ENCODE data around the gene LCA5L. TPM values are rescaled to one million over a fixed set of nuclear protein-coding genes. Genes with fewer than 3 reads are reported as not detected.
"Not testable (repeated sequence)": the region's sequence is repeated elsewhere in the genome, so short reads cannot be mapped to it uniquely, and the experiment has no call there.

The LCA5L gene
- total RNA-seq, 1 donor from 2014 or later, result 2.0 TPM

DNA sequence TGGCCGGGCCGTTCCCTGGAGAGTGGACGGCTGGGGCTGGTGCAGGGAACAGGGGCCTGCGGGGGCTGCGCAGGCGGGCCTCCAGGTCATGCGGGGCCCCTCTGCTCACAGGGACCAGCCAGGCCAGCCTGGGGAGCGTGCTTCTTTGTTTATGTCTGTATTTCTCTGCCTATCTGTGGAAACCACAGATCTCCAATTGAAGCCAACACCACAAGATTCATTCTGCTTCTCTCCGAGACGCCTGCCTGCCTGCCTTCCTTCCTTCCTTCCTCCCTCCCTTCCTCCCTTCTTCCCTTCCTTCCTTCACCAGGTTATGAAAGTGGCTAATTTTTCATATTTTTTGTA lies 56.8 kb downstream of the LCA5L start:
- no peak for DNase-seq (ENCODE audit: extremely low read depth, low read depth, low spot score)

DNA sequence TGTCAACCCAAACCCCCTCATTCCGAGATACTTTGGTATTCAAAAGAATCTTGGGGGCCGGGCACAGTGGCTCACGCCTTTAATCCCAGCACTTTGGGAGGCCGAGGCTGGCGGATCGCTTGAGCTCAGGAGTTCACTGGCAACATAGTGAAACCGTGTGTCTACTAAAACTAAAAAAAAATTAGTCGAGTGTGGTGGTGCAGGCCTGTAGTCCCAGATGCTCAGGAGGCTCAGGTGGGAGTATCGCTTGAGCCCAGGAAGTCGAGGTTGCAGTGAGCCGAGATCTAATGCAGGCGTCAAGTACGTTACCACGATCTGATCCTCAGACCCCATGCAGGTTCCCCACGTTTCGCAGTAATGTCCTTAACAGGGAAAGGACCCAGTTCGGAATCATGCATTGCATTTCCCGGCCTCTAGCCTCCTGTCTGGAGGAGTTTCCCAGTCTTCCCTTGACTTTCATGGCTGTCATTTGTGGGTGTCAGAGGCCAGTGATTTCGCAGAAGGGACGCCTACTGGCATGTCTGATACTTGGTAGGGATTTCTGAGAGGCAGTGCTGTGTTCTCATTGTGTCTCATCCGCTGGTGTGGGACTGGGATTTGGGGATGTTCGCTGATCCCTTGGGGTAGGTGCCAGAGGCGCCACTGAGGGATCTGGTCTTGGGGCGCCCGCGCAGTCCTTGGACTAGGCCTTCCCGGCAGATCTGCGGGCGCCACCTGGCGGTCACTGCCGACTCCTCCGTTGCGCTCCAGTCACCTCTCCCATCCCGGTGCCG lies 57.4 kb downstream of the LCA5L start:
- no peak for DNase-seq (ENCODE audit: extremely low read depth, low read depth, low spot score)

DNA sequence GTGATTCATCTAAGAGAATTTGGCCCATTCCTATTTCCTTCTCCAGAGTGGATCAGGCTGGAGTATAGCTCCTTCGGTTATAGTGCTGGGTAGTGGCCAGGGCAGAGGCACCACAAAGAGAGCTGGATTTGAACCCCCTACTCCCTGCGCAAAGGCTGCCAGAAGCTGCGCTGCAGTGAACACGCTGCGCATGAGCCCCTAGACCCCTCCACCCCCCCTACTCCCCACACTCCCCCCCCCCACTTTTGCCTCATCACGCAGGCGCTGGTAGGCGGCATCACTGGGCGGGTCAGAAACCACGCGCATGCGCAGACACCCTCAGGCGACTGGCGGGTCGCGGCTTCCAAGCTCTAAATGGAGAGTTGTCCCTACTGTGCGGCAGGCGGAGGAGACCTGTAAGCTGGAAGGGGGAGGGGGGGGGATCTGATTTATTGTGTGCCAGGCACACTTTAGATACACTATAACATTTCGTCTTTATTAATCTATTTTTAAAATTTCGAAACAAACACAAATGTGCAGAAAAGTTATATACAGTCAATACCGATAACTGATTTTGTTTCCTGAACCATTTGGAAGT lies 58.0 kb downstream of the LCA5L start:
- DNase-seq (ENCODE audit: extremely low read depth, low read depth, low spot score), result no peak

DNA sequence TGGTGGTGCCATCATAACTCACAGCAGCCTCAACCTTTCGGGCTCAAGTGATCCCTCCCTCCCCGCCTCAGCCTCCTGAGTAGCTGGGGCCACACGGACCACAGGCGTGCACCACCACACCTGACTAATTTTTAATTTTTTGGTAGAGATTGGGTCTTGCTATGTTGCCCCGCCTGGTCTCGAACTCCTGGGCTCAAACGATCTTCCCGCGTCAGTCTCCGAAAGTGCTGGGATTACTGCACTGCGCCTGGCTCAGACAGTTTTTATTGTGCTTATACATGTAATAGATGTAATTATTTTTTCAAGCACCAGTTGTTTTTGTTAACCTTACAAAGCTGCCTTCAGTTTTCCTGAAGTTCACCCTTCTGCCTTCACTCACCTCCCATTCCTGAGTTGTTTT lies 58.7 kb downstream of the LCA5L start:
- no peak for DNase-seq (ENCODE audit: extremely low read depth, low read depth, low spot score)

DNA sequence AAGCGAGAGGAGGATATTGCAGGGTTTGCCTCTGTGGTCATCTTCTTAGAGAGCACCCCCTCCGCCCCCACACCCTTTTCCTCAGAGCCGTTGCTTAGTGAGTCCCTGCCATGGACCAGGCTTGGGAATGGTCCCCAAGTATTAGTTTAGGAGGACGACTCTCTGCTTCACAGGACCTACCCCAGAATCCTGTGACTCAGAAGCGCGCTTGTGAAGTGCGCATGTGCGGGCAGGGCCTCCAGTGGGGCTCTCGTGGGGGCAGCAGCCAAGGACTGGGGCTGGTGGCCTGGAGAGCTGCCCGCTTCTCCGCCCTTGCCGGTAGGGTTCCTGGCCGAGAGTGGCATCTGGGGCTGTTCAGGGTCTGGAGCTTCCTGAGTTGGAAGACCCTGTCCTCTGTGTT lies 59.4 kb downstream of the LCA5L start:
- no peak for DNase-seq (ENCODE audit: extremely low read depth, low read depth, low spot score)

DNA sequence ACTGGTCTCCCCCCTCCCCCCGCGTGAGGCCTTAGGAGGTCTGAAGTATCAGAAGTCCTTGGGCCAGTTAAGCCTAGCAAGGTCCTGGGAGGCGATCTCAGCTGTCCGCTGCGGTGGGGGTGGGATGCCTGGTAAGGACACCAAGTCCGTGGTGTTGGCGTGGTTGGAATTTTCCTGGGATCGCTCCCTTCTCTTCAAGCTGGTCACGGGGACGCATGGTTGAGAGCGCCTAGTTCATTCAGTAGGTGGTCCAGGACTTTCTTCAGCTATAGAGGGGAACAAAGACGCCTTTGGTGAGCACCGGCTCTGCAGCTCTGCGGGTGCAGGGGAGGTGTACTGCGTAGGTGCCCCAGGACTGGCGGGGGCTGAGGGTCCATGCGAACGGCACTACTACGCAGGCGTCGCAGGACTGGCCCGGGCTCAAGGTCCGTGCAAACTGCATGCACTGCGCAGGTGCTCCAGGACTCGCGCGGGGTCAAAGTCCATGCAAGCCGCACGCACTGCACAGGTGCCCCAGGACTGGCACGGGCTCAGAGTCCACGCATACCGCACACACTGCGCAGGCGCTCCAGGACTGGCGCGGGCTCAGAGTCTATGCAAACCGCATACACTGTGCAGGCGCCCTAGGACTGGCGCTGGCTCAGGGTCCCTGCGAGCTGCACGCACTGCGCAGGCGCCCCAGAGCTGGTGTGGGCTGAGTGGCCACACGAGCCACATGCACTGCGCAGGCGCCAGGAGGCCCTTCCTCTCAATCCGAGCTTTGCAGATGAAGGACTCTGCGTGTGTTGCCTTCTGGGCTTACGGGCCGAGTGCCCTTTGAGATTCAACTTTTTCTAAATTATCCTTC lies 60.1 kb downstream of the LCA5L start:
- no peak for DNase-seq (ENCODE audit: extremely low read depth, low read depth, low spot score)

DNA sequence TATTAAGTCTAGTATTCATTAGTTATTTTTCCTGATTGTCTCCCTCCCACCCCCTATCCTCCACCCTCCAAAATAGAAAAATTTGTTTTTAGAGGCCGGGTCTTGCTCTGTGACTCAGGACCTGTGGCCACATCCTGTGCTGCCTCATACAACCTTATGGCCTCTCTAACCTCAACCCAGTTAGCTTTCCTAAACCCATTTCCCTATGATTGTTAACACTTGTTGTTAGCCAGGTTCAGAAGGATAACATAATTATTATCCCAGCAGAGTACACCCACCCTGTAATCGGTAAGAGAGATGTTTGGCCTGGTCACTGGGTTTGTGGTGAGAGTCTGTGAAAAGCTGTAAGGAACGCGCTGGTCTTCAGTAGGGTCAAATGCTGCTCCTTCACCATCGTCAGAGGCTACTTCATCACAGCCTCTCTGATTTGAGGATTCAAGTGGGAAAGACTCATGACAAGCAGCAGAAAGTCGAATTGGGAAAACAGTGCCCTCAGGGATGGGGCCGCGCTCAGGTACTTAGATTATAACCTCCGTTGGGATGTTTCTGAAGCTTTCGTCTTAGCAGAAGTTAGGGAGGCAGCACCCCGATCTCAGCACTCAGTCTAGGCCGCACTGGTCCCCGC lies 60.8 kb downstream of the LCA5L start:
- DNase-seq (ENCODE audit: extremely low read depth, low read depth, low spot score), result no peak

DNA sequence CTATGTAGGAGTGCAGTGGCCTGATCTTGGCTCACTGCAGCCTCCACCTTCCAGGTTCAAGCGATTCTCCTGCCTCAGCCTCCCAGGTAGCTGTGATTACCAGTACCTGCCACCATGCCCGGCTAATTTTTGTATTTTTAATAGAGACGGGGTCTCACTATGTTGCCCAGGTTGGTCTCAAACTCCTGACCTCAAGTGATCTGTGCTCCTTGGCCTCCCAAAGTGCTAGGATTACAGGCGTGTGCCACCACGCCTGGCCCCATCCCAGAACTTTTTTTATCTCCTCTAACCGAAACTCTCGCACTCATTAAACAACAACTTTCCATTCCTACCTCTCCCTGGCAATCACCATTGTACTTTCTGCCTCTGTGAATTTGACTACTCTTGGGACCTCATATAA lies 63.5 kb downstream of the LCA5L start:
- not testable (repeated sequence) for DNase-seq (ENCODE audit: extremely low read depth, low read depth, low spot score)

DNA sequence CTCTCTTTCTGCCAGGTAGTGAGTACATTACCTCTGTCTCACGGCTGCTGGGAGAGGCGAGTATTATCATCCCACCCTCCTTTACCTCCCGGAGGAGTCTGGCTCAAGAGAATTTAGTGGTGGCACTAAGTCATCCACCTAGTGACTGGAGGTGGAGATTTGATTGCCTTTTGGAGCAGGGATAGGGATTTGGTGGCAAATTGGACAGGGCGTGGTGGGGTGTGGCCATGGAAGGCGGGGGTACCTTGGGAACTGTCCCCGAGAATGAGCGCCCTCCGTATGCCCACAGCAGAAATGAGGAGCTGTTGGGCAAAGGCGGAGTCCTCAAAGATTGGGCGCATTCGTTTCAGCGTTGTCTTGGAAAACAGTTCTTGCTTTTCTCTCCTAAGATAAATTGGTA lies 64.6 kb downstream of the LCA5L start:
- no peak for DNase-seq (ENCODE audit: extremely low read depth, low read depth, low spot score)

DNA sequence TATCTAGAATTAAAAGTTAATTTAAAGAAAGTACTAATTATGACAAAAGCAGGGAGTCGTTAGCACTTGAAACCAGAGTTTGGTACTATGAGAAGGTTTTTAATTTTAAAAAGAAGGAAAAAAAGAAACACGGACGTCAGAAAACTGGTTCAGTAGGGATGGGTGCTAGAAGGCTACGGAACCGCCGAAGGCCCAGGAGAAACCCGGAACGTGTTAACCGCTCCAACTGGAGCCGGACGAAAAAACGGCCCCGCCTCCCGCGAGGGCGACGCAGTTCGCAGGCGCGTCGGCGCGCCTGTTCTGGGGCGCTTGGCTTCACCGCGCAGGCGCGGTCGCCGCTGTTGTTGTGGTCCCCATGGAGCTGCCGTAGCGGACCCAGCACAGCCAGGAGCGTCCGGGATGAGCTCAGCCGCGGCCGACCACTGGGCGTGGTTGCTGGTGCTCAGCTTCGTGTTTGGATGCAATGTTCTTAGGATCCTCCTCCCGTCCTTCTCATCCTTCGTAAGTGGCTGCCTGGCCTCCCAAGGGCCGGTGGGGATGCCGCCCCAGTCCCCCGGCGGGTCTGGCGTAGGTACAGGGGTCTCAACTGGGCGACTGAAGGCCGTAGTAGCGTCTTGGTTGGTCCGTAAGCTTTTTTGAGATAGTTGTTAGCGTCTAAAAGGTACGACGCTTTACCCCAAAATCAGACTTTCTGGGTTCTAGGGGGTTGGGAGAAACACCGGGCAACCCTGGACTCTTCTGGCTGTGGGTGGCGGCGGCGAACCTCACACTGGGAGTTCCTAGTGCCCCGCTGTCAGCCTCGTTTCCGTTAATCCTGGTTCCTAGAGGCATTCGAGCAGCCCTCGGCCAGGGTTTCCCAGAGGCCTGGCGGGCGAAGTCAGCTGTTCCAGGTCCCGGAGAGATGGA lies 65.3 kb downstream of the LCA5L start:
- no peak for DNase-seq (ENCODE audit: extremely low read depth, low read depth, low spot score)

DNA sequence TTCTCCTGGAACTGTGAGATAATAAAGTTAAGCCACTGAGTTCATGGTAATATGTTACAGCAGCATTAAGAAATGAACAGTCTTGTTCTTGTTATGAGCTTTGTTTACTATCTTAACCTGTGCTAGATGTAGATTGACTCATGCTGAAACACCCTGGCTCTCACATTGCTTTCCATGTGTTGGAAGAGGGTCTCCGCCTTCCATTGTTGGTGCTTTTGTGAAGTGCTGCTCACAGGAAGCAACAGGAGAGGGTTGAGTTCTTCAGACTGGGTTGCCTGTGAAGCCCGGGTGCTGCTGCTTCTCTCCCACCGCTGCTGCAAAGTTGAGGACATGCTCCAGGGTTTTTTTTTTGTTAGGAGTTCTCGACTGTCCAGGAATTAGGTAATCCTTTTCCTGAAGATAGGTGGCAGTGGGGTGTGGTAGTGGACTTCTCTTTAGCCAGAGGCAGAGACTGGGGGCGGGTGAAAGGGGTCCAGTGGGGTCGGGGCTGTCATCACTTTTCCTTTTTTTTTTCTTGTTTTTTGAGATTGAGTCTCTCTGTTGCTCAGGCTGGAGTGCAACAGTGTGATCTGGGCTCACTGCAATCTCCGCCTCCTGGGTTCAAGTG lies 68.0 kb downstream of the LCA5L start:
- DNase-seq (ENCODE audit: extremely low read depth, low read depth, low spot score), result no peak

DNA sequence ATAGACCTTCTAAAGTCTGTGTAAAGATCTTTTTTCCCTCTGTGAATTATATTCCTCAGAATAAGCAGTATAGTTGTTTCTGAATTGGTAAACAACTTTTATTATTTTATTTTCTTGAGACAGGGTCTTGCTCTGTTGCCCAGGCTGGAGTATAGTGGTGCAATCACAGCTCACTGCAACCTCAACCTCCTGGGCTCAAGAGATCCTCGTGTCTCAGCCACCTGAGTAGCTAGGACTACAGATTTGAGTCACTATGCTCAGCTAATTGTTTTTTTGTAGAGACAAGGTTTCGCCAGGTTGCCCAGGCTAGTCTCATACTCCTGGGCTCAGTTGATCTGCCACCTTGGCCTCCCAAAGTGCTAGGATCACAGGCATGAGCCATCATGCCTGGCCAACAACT lies 70.1 kb downstream of the LCA5L start:
- DNase-seq (ENCODE audit: extremely low read depth, low read depth, low spot score), result no peak

DNA sequence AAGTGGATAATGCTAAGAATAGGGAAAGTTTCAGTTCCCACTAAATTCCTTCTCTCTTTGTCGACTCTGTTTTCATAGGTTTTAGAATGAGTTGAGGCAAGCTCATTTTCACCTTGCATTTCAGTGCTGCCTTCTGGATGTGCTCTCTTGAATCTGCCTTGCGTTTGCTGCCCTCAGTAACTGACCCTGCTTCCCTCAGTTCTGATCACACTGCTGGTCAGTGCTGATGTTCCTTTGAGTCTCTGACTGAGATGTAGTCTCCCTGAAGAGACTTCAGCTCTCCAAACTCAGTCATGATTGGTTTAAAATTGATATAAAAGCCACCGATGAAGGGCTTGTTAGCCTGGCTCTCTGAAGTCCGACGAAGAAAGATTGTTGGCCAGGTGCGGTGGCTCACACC lies 71.5 kb downstream of the LCA5L start:
- no peak for DNase-seq (ENCODE audit: extremely low read depth, low read depth, low spot score)

DNA sequence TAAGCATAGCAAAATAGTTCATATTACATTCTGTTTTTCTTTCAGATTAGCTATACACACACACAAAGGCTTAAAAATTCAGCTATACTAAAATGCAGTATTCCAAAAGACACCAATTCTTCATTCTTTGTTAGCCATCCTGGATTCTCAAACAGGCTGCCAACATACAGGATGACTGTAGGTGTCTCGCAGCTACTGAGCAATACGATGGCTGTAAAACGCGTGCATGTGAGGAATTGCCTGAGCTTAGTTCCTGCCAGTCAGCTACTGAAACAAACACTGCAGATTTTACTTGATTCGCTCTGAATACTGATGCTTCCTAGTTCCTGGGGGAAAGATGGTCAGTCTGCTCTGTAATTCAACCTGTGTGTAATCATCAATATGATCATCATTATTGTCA lies 71.9 kb downstream of the LCA5L start:
- DNase-seq (ENCODE audit: extremely low read depth, low read depth, low spot score), result no peak

DNA sequence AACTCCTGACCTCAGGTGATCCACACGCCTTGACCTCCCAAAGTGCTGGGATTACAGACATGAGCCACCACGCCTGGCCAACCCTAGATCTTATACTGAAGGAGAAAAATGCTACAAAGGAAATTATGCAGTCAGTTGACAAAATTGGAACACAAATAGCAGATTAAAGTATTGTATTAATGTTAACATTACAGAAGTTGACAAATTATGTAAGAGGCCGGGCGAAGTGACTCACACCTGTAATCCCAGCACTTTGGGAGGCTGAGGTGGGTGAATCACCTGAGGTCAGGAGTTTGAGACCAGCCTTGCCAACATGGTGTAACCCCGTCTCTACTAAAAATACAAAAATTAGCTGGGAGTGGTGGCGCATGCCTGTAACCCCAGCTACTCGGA lies 75.7 kb downstream of the LCA5L start:
- DNase-seq (ENCODE audit: extremely low read depth, low read depth, low spot score), result not testable (repeated sequence)

DNA sequence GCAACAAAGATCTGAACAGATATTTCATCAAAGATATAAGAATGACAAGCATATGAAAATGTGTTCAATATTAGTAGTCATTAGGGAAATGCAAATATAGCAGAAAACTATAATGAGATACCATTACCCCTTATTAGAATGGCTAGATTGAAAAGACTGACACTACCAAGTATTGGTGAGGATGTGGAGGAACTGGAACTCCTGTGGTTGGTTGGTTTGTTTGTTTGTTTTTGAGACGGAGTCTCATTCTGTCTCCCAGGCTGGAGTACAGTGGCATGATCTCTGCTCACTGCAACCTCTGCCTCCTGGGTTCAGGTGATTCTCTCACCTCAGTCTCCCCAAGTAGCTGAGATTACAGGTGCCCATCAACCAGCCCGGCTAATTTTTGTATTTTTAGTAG lies 77.8 kb downstream of the LCA5L start:
- no peak for DNase-seq (ENCODE audit: extremely low read depth, low read depth, low spot score)

DNA sequence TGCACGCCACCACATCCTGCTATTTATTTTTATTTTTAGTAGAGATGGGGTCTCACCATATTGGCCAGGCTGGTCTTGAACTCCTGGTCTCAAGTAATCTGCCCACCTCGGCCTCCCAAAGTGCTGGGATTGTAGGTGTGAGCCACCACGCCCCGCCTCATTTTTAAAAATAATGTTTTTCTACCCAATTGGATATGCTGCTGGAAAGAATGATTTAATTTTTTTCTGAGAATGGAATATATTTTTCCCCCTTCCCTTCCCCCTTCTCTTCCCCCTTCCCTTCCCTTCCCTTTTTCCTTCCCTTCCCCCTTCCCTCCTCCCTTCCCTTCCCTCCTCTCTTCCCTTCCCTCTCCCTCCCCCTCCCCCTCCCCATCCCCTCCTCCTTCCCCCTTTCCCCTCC lies 79.0 kb downstream of the LCA5L start:
- DNase-seq (ENCODE audit: extremely low read depth, low read depth, low spot score), result no peak

DNA sequence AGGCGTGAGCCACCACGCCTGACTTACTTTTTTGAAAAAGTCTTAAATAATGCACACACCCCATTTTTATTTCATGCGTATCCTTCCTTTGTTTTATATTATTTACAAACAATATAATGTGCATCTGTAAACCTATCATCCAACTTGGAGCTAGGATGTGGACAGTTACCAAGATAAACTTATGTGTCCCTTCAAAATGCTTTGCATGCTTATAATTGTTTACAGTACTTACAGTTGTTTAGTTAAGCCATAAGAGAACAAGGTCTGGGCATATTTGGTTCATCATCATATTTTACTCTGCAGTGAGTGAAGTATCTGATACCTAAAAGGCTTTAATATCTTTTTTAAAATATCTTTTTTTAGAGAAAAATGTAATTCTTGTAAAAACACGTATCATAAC lies 80.6 kb downstream of the LCA5L start:
- DNase-seq (ENCODE audit: extremely low read depth, low read depth, low spot score), result no peak

DNA sequence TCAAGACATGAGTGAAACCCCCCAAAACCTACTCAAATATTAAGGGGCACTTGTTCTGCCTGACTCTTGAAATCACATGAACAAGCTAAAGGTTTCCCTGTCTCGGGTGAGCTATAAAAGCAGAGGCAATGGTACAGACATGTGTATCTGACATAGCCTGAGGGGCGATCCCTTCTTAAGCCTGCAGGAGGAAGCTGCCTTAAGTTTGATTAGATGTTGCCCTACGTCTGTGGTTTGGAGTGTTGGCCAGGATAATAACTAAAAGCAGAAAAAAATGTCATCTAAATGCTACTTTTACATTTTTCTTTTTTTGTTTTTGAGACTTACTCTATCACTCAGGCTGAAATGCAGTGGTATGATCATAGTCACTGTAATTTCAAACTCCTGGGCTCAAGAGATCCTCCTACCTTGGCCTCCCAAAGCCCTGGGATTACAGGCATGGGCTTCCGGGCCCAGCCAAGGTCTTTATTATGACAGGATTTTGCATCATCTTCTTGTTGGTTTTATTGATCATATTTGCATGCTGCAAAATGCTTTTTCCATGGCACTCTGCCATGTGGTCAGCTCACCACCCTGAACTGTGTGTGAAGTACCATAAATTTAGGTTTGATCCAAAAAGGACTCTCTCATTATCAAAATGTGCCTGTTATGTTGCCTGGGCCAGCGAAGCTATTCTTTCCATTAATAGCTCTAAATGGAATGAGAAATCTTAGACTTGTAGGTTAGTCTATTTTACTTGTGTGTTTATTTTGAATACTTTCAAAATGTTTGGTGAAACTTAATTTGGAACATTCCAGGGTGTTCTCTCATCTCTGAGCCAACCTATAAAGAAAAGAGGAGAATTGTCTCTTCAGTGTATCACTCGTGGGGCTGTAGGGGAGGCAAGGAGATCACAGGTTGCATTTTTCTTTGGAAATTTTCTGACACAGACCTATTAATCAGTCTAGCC lies 81.7 kb downstream of the LCA5L start:
- no peak for DNase-seq (ENCODE audit: extremely low read depth, low read depth, low spot score)
